22Rv1 (cell line): ENCODE data around the gene GNG3.
"Not testable (repeated sequence)": the region's sequence is repeated elsewhere in the genome, so short reads cannot be mapped to it uniquely, and the experiment has no call there.

Experiments
- CTCF ChIP-seq: fragments of 450-650 bp; IDR thresholded peaks from 2 replicates; pipeline ENCODE4 v1.5.1; 2017; ENCODE audit warnings: mild to moderate bottlenecking
- ZFX ChIP-seq: fragments of 450-650 bp; IDR thresholded peaks from 2 replicates; pipeline ENCODE4 v1.6.1; 2017; ENCODE audit warnings: antibody characterized with exemption, borderline replicate concordance

GRCh38 chr11:62749931-62750330 is 42.5 kb downstream of the GNG3 start:
- not testable (repeated sequence) for TF ChIP-seq CTCF, ZFX
